OCI-LY1 (cell line): ENCODE data around the gene NFAM1.

Experiments used
- H2AFZ ChIP-seq: fragments of 200-600 bp; sonication (generic), shearing (Covaris generic); 2 replicates; pipeline ENCODE4 v1.6.0; 2014; ENCODE audit warnings: antibody characterized with exemption, mild to moderate bottlenecking, low read length
- H3F3A ChIP-seq: fragments of 200-600 bp; sonication (generic), shearing (Covaris generic); 2 replicates; pipeline ENCODE4 v1.6.0; 2014; ENCODE audit warnings: mild to moderate bottlenecking, antibody characterized with exemption, low read length, moderate library complexity; ENCODE audit not compliant: insufficient read depth
- H3K27ac ChIP-seq: fragments of 200-600 bp; sonication (generic); 2 replicates; pipeline ENCODE4 v1.5.1; 2014; ENCODE audit warnings: low read length, mixed run types, mild to moderate bottlenecking, low read depth; ENCODE audit not compliant: poor library complexity, severe bottlenecking
- H3K27me3 ChIP-seq: fragments of 200-600 bp; sonication (generic); 2 replicates; pipeline ENCODE4 v1.6.0; 2014; ENCODE audit warnings: antibody characterized with exemption, mild to moderate bottlenecking, low read length, moderate library complexity; ENCODE audit not compliant: insufficient read depth
- H3K36me3 ChIP-seq: fragments of 200-600 bp; sonication (generic); 2 replicates; pipeline ENCODE4 v1.6.1; 2014; ENCODE audit warnings: mild to moderate bottlenecking, antibody characterized with exemption, low read length, moderate library complexity, mixed read lengths; ENCODE audit not compliant: insufficient read depth
- H3K4me1 ChIP-seq: fragments of 200-600 bp; sonication (generic); 2 replicates; pipeline ENCODE4 v1.5.1; 2014; ENCODE audit warnings: mild to moderate bottlenecking, low read length, moderate library complexity; ENCODE audit not compliant: insufficient read depth, severe bottlenecking
- H3K4me2 ChIP-seq: fragments of 200-600 bp; sonication (generic), shearing (Covaris generic); 2 replicates; pipeline ENCODE4 v1.6.1; 2014; ENCODE audit warnings: low read length
- H3K4me3 ChIP-seq: fragments of 200-600 bp; sonication (generic); 2 replicates; pipeline ENCODE4 v1.5.1; 2014; ENCODE audit warnings: low read length, low read depth, mild to moderate bottlenecking, mixed read lengths; ENCODE audit not compliant: poor library complexity, severe bottlenecking
- H3K79me2 ChIP-seq: fragments of 200-600 bp; shearing (Covaris generic); 2 replicates; pipeline ENCODE4 v1.6.1; 2016; ENCODE audit warnings: mixed run types, low read length, mixed read lengths; ENCODE audit not compliant: insufficient read depth
- H3K9ac ChIP-seq: fragments of 200-600 bp; sonication (generic), shearing (Covaris generic); 2 replicates; pipeline ENCODE4 v1.6.1; 2014; ENCODE audit warnings: mild to moderate bottlenecking, low read length, mixed read lengths
- H3K9me2 ChIP-seq: fragments of 200-600 bp; sonication (generic), shearing (Covaris generic); 2 replicates; pipeline ENCODE4 v1.6.1; 2014; ENCODE audit warnings: low read depth, mild to moderate bottlenecking, low read length, mixed read lengths
- H3K9me3 ChIP-seq: fragments of 200-600 bp; shearing (Covaris generic); 2 replicates; pipeline ENCODE4 v1.6.1; 2014; ENCODE audit warnings: low read length, mixed read lengths
- H4K20me1 ChIP-seq: fragments of 200-600 bp; sonication (generic), shearing (Covaris generic); 2 replicates; pipeline ENCODE4 v1.6.0; 2016; ENCODE audit warnings: mild to moderate bottlenecking, low read length; ENCODE audit not compliant: insufficient read depth
- EZH2 ChIP-seq: fragments of 200-600 bp; sonication (generic), shearing (Covaris generic); IDR thresholded peaks from 2 replicates; pipeline ENCODE4 v1.8.0; 2017; ENCODE audit warnings: borderline replicate concordance, mixed run types, mild to moderate bottlenecking, antibody characterized with exemption, low read length, moderate library complexity, mixed read lengths
- TF ChIP-seq, protein P1 (sequence below): fragments of 200-600 bp; sonication (generic), shearing (Covaris generic); IDR thresholded peaks from 2 replicates; pipeline ENCODE4 v1.5.1; 2017; ENCODE audit warnings: mild to moderate bottlenecking, antibody characterized with exemption, low read length, moderate library complexity, mixed read lengths

Gene NFAM1

DNA sequence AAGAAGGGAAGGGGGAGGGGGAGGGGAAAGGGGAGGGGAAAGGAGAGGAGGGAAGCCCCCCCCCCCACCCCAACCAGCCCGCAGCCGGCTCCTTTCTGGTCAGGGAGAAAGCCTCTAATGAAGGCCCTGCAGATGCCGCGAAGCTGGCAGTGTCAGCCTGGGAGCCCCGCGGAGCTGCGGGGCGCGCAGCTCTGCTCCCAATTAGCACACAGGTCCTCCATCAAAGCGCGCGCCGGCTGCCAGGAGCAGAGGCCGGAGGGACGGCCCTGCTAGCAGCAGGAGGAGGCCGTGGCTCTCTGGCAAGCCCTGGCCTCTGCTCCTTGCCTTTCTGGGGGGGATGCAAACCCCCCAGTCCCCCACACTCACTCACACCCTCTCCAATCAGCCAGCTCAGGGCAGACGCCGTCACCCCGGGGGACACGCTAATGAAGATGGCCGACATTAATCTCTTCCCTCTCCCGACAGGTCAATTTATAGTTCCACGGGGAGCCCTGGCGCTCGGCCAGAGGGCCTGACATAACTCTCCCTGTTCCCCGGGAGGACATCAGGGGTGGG lies 91.3 kb downstream of the NFAM1 start:
- no peak overlapping the region for H3K27ac ChIP-seq
- H3F3A ChIP-seq = no peaks in the 10 kb centered on the region
- H3K9ac ChIP-seq = no peak overlapping the region
- H2AFZ ChIP-seq = no peak overlapping the region
- no peaks in the 10 kb centered on the region for H4K20me1 ChIP-seq
- no peaks in the 10 kb centered on the region for H3K9me3 ChIP-seq
- H3K4me1 ChIP-seq = no peaks in the 10 kb centered on the region
- no peak overlapping the region for H3K4me2 ChIP-seq
- H3K9me2 ChIP-seq = no peaks in the 10 kb centered on the region
- no peak overlapping the region for H3K4me3 ChIP-seq
- peaks cover 23% of the 10 kb centered on the region for H3K27me3 ChIP-seq
- H3K79me2 ChIP-seq = no peaks in the 10 kb centered on the region
- TF ChIP-seq, protein P1, sequence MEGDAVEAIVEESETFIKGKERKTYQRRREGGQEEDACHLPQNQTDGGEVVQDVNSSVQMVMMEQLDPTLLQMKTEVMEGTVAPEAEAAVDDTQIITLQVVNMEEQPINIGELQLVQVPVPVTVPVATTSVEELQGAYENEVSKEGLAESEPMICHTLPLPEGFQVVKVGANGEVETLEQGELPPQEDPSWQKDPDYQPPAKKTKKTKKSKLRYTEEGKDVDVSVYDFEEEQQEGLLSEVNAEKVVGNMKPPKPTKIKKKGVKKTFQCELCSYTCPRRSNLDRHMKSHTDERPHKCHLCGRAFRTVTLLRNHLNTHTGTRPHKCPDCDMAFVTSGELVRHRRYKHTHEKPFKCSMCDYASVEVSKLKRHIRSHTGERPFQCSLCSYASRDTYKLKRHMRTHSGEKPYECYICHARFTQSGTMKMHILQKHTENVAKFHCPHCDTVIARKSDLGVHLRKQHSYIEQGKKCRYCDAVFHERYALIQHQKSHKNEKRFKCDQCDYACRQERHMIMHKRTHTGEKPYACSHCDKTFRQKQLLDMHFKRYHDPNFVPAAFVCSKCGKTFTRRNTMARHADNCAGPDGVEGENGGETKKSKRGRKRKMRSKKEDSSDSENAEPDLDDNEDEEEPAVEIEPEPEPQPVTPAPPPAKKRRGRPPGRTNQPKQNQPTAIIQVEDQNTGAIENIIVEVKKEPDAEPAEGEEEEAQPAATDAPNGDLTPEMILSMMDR = no peak
- TF ChIP-seq EZH2 = no peak
- no peaks in the 10 kb centered on the region for H3K36me3 ChIP-seq

DNA sequence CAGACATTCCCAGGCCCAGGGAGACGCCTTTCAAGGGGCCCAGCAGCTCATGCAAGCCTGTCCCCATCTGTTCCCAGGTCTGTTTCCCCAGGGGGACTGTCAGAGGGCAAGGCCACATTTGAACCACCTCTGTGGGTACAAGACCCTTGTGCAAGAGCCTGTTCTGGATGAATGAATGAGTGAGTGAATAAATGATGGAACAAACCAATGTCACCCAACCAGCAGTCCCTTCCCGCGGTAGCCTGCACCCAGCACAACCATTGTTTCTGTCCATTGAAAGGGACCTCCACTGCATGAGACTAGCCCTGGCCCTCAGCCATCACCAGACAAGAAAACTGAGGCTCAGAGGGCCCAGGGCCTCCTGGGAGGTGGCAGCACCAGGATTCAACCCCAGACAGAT lies 92.1 kb downstream of the NFAM1 start:
- H3K4me2 ChIP-seq = no peak overlapping the region
- no peak for TF ChIP-seq EZH2
- TF ChIP-seq, protein P1 = no peak

DNA sequence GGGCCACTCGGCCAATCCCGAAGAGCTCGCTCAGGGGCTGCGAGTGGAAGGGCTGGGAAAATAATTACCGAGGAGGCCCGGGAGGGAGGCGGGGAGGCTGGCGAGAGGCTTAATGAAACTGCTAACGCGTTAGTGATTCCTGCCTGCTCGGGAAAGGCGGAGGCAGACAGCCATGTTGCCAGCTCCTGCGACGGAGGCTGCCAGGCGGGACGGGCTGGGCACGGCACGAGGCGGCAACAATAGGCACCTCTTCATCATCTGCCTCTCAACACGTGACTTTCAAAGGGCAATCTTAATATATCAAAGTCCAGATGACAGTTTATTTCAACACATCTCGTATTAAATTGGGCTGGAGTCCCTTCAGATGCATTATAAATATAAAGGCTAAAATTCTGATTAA lies 93.7 kb downstream of the NFAM1 start:
- H3K9me2 ChIP-seq = no peaks in the 10 kb centered on the region
- 0 out of 2 replicates have a peak, but pooled peaks cover 10% of the 10 kb centered on the region for H3K27me3 ChIP-seq
- H3K36me3 ChIP-seq = no peaks in the 10 kb centered on the region
- H2AFZ ChIP-seq = no peak overlapping the region
- H3K9me3 ChIP-seq = no peaks in the 10 kb centered on the region
- H3K9ac ChIP-seq = no peak overlapping the region
- H3K4me1 ChIP-seq = no peaks in the 10 kb centered on the region
- H3K4me3 ChIP-seq = no peak overlapping the region
- no peaks in the 10 kb centered on the region for H3K79me2 ChIP-seq
- no peak overlapping the region for H3K27ac ChIP-seq
- H3F3A ChIP-seq = no peaks in the 10 kb centered on the region
- no peaks in the 10 kb centered on the region for H4K20me1 ChIP-seq
- TF ChIP-seq, protein P1 = no peak
- TF ChIP-seq EZH2 = no peak
- H3K4me2 ChIP-seq = no peak overlapping the region

More for the DNA sequence above, 92.1 kb downstream of the NFAM1 start:
- H3K36me3 ChIP-seq = no peaks in the 10 kb centered on the region
- H3K79me2 ChIP-seq = no peaks in the 10 kb centered on the region
- no peaks in the 10 kb centered on the region for H4K20me1 ChIP-seq
- no peak overlapping the region for H3K4me3 ChIP-seq
- no peak overlapping the region for H3K27ac ChIP-seq
- H3K27me3 ChIP-seq = peaks cover 17% of the 10 kb centered on the region; the same call in 1 of the 2 replicates
- H2AFZ ChIP-seq = no peak overlapping the region
- no peaks in the 10 kb centered on the region for H3K4me1 ChIP-seq
- H3K9ac ChIP-seq = no peak overlapping the region
- no peaks in the 10 kb centered on the region for H3K9me3 ChIP-seq
- H3K9me2 ChIP-seq = no peaks in the 10 kb centered on the region
- no peaks in the 10 kb centered on the region for H3F3A ChIP-seq
